Suppressor macrophage (primary cell): Measurements from ENCODE around the gene CIAO2B.
"Not testable (repeated sequence)": the region's sequence is repeated elsewhere in the genome, so short reads cannot be mapped to it uniquely, and the experiment has no call there.

ENCODE experiments used
- DNase-seq, 4 experiments: peaks; one replicate each; pipeline ENCODE4 v3.0.0-alpha.2; 2020 to 2022

Gene CIAO2B

DNA sequence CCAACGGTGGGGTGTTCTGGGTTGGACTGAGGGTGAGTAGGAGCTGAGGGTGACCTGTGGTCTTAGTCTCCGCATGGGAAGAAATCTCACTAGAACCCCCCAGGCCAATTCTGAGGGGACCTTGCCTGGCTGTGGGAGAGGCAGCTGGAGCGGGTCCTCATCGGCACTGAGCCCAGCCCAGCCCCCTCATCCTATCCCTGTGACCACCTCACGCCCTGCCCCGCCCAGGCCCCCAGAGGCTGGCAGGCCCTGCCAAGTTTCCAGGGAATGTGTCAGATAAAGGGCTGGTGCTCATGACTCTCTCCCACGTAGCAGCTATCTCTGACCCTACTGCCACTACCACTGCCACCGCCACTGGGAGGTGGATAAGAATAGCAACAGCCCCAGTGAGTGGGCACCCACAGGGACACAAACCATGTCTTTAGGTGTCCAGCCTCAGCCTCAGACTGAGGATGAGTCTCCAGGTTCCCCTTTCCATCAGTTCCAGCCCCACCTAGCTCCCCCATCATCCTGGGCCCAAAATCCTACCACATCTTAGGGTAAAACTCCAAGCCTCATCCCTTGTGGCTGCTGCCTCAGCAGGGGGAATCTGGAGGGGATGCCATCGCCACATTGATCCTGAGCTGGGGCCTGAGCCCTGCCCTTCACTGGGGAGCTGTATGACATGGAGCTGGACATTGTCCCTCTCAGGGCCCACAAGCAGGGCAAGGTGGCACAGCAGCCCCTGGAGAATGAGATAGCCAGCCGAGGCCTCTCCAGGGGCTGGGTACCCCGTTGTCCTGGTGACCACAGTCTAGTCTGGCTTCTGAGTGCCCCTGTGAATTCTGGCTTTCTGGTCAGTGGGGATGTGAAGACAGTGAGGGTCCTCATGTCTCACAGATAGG lies 30.4 kb downstream of the CIAO2B start:
- DNase-seq = no peak

DNA sequence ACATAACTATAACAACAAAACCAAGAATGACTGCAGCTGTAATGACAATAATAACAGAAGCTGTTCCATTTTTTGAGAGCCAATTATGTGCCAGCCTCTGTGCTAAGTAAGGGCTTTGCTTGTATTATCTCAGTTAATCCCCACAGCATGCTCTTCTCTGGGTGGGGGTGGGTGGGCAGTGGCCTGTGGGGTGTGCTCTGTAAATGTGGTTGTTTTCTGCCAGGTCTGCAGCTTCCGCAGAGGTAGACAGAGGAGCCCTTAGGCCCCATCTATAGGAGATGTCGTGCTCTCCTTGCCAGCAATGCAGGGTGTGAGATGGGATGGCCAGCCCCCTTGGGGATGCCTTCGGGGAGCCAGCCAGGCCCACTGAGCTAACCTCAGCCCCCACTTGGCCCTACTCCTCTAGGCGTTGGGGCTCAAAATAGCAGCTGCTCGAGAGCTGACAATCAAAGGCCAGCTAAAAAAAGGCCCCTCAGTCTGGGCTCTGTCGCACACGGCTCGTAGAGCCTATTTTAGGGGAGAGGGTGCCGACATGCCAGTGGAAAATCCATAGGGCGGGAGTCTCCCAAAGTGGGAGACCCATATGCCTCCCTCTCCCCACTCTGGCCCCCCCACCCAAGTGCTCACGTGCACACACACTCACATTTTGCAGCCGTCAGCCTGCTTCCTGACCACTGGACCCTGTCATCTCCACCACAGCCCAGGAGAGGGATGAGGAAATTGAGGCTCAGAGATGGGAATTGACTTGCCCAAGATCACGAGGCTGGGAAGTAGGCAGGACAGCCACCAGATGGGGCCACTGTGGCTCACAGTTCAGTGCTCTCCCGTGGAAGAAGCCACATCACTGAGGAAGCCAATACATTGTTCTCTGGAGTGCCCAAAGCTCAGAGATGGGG lies 31.3 kb downstream of the CIAO2B start:
- peak in 3 of 4 experiments; percentile 16 to 25 (median 17) for DNase-seq

DNA sequence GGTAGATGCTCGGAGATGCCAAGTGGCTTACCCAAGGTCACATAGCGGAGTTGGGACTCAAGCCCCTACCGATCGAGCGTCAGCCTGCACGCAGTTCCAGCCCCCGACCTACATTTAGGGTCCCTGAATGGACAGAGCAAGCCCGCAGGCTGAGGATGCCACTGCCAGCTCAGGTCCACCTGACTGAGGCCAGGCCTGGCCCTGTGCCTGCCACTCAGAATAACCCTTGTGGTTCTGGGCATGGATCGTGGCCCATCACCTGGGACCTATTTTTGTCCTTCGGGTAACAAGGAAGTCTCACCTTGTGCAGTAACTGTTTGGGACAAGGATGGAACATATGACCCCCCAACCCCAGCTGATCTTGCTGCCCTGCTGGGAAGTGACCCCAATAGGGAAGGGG lies 32.6 kb downstream of the CIAO2B start:
- DNase-seq = no peak

DNA sequence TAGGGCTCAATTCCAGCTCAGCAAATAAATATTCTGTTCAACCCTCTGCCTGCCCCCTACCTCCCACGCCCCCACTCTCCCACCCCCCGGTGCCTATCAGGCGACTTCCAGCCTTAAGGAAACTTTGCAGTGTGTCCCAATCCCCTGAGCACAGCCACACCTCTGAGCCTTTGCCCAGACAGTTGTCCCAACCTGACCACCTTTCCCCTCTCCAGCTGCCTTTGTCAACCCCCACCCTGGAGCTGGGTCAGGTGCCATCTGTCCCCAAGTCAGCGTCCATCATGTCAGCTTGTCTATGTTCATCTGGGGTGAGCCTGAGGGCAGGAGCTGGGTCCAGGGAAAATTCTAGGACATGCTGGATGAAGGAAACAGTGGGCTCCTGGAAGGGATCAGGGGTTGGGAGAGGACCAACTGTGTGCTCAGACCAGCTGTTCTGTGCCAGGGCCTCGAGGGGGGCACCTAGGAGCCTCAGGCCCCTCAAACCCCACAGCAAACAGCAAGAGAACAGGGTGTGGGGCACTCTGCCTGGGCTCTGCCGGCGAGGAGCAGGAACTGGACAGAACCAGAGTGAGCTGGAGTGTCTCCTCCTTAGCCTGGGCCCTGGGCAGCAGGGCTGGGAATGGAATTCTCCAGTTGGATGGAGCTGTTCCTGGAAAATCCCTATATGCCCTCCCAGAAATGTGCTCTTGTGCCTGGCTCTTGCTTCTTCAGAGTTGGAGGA lies 33.3 kb downstream of the CIAO2B start:
- DNase-seq = no peak

DNA sequence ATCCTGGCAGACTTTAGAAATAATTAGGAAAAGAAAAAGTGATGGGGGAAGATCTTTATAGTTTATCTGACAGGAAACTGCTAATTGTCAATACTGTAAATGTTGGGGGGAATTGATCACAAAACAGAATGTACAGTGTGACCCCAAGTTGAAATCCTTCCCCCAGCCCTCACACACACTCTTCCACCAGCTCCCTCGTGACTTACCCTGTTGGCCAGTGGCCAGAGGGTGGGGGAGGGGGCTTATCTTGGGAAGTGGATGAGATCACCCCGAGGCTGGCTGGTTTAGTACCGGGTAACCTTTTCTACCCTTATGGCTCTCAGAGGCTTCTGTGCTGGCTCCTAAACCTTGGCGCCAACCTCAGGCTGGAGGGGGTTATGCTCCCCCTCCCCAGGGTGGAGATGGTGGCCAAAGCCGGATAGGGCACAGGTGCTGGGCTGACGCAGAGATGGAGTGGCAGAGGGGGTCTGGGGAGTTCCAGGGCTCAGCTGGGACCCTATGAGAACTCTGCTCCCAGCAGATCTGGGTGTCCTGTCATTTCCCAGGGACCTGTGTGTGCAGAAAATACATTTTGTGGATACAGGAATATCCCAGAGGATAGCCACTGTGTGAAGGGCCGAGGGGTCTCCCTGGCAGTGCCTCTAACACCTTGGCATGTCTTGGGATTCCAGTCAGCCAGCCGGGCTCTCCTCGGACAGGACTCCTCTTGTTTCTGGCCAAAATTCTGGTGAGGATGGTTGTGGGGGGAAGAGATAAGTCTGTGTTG lies 34.1 kb downstream of the CIAO2B start:
- DNase-seq = peak; percentile 60 to 72 (median 68)

DNA sequence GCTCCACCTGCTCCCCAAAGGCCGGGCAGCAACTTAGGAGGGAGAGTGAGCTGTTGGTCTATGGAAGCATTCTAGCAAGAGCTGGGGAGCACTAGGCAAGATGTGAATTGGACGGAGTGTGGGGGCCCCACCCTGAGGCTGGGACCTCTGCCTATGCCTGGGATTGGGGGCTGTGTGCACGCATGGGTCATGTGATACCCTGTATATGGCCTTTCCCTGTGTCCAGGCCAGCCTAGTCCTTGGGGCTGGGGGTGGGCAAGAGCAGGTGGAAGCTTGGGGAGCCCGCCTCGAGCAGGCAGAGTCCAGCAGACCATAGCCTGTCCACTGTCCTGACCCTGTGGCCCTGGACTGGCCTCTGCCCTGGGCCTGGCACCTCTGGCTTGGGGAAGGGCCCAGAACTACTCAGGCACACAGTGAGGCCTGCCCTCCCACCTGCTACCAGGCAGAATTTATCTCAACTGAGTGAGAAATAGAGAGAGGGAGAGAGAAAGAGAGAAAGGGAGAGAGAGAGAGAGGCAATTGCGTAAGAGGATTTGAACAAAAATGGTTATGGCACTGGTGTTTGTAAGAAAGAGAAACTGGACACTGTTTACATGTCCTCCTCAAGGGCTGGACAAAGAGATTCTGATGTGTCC lies 34.8 kb downstream of the CIAO2B start:
- peak in 2 of 4 experiments; percentile 9 to 20 for DNase-seq

DNA sequence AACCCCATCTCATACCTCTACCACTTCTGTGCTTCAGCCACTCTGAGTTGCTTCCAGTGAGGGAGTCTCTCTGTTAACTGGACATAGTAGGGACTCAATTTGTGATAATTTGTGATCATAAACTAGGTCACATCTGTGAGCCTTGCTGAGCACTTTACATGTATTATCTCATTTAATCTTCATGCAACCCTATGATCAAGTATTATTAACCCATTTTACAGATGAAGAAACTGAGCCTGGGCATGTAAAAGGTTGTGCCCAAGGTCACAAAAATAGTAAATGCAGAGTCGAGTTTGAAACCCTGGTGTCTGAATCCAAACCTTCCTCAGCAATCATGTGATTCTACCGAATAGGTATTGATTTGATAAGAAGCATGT lies 35.3 kb downstream of the CIAO2B start:
- DNase-seq = no peak

DNA sequence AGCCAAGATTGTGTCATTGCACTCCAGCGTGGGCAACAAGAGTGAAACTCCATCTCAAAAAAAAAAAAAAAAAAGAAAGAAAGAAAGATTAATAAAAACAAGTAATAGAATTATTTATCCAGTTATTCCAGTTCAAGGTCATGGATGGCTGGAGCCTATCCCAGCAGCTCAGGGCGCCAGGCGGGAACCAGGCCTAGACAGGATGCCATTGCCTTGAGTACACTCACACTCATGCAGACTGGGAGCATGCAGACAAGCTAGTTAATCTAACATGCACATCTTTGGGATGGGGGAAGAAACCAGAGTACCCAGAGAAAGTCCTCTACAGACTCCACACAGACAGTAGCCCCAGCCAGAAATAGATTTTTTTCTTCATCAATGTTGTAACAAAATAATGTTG lies 36.0 kb downstream of the CIAO2B start:
- no peak for DNase-seq

DNA sequence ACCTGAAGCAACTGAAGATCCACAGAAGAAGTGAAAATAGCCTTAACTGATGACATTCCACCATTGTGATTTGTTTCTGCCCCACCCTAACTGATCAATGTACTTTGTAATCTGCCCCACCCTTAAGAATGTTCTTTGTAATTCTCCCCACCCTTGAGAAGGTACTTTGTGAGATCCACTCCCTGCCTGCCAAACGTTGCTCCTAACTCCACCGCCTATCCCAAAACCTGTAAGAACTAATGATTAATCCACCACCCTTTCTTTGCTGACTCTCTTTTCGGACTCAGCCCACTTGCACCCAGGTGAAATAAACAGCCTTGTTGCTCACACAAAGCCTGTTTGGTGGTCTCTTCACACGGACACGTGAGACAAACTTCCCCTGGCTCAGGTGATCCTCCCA lies 37.5 kb downstream of the CIAO2B start:
- not testable (repeated sequence) for DNase-seq

DNA sequence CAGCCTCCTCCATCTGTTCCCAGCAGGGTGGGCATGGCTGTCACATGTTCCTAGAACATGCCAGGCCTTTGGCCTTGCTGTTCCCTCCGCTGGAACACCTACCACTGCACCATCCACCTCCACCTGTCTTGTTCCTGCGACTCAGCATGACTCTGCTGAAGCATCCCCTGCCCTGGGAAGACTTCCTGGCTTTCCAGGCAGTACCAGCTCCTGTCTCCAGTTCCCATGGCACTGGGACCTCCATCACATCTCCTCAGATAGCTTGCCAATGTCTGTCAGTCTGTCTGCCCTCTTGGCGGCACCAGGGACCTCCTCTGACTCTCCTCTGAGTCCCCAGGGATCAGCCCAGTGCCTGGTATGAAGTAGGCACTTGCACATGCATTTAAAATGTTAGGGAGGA lies 38.2 kb downstream of the CIAO2B start:
- DNase-seq = no peak

DNA sequence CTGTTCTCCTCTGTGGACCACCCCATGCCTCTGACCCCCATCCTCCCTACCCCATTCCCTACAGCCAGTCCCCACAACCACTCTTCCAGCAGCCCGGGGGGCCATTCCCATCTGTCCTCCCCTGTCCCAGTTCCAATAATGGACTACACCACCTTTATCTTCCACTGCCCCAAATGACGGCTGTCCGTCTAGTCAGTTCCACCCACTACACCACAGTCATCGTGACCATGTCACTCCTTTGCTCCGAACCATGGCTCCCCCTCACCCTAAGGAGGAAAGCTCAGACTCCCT lies 38.6 kb downstream of the CIAO2B start:
- DNase-seq = no peak

DNA sequence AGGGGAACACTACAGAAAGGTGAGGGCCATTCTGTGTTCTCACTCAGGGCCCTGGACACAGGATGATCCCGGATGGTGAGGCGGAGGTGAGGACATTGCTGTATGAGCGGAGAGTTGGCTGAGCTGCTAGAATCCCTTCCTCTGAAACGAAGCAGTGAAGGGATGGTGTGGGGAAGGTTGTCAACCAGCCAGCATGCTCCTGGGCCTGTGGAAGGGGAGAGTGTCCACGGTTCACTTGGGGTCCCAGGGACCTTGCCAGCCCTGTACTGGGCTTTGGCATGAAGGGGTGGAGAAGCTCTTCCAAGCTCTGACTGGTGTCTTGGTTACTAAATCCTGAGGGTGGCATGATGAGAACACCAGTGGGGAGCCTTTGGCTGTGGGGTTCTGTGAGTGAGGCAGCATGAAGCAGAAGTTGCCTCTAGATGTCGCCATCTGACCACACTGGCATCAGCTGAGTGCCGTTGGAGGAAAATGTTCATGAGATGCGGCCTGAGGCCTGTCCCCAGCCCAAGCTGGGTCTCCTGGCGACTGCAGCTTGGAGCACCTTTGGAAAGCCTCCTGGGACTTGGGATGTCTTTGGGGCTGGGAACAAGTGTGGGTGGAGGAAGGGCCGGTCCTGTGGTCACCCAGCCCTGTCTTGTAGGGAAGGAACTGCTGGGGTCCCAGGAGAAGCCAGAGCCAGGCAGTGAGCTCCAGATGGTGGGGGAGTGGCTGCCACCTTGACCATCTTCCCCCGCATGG lies 39.1 kb downstream of the CIAO2B start:
- DNase-seq = peak; percentile 82 to 88 (median 85)

DNA sequence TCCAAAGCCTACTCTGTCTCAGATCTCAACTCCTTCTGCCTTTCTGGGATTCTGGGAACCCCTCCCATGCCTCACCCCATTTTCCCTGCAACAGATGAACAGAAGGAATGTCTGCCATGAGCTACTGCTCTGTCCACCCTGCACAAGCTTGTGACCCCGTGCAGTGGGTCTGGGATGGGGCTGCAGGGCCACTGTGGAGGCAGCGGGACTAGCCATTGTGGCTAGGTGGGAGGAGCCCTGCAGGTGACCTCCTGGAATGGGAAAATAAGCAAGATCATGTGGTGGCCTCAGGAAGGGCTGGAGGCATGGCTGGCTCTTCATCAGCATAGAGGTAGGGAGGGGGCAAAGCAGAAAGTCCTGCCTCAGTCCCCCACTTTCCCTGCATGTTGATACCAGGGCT lies 40.1 kb downstream of the CIAO2B start:
- DNase-seq = no peak

DNA sequence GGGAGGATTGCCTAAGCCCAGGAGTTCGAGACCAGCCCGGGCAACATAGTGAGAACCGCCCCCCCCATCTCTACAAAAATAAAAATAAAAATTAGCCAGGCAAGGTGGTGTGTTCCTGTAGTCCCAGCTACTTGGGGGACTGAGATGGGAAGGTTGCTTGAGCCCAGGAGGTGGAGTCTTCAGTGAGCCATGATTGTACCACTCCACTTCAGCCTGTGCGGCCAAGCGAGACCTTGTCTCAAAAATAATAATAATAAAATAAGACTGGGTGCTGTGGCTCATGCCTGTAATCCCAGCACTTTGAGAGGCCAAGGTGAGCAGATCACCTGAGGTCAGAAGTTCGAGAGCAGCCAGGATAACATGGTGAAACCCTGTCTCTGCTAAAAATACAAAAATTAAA lies 42.4 kb downstream of the CIAO2B start:
- DNase-seq = no peak

DNA sequence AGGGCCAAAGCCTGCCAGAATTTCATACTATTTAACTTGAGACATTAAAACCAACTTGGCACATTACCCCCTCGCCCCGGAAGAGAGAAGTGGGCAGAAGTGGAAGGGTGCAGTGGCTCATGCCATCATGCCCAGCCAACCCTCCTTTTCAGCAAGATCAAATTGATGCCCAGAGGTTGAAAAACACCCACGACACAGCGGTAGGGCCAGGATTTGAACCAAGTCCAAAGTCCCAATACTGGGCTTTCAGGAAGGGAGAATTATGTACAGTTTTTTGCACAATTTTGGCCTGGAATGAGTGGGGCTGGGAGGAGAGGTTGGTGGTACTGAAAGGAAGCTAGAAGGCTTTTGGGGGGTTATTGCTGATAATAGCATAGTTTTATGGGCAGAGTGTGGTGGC lies 42.8 kb downstream of the CIAO2B start:
- no peak for DNase-seq

DNA sequence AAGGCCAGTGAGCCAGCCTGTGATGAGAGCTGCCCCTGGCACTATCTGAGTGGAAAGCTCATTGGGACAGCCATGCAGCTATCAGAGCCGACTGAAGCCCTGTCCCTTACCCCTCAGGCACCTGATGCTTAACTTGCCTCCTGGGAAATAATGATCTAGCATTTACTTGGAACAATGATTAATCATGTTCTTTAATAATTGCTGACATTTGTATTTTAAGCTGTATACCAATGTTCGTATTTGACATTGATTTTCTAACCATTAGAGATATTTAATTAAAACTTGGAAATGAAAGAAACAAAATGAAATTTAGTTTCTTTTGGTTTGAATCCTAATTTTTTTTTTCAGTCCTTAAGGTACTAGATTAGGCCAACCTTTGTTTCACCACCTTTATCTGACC lies 43.4 kb downstream of the CIAO2B start:
- DNase-seq = no peak

DNA sequence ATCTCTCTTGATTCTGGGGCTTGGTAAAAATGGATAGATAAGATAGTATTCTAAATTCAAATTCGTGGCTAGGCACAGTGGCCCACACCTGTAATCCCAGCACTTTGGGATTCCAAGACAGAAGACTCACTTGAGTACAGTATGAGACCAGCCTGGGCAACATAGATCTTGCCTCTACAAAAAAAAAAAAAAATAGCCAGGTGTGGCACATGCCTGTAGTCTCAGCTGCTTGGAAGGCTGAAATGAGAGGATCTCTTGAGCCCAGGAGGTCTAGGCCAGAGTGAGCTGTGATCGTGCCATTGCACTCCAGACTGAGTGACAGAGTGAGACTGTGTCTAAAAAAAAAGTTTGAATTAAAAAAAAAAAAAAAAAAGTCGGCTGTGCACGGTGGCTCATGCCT lies 44.6 kb downstream of the CIAO2B start:
- no peak for DNase-seq

DNA sequence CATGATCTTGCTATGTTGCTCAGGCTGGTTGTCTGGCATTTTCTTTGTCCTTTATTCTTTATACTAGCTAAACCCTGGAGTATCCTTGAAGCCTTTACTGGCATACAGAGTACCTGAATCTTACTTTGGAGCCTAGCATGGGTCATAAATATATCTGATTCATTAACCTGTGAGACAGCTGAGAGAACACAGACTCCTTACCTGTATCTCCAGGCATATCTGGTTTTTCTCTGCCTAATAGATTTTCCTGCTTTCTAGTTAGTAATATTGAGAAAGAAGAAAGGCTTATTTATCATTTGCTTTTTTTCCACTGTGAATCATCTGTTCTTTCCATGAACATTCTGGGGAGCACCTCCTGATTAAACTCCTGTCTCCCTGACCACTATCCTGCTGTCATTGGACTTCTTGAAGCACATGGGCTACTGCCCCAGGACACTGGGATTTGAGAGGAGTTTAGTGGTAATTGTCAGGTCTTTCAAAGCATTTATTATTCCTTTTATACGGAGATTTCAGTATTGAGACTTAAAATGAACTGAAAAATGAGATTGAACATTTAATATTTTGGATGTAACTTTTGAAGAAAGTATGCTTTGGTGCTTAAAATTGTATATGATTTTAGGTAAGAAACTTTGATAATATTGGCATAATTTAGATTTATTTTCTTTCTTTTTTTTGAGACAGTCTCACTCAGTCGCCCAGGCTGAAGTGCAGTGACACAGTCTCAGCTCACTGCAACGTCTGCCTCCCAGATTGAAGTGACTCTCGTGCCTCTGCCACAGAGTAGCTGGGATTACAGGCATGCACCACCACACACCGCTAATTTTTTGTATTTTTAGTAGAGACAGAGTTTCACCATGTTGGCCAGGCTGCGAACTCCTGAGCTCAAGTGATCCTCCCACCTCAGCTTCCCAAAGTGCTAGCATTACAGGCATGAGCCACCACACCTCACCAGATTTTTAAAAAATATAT lies 45.3 kb downstream of the CIAO2B start:
- no peak for DNase-seq

DNA sequence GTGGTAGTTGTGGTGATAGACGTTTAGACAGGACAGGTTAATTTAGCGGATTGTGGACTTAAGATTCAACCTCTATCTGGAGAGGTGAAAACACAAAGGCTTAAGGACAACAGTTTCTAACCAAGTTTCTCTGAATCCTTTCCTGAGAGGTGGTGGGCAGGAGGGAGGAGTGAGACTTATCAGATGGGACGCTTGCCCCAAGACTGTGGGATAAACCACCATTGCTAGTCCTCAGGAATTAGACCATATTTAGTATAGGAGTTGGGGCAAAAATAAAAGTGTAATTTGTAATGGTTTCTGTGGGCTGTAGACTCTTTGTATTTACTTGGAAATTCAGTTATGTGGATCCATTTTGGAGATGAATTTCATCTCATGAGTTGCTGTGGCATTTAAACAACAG lies 47.3 kb downstream of the CIAO2B start:
- DNase-seq = no peak

DNA sequence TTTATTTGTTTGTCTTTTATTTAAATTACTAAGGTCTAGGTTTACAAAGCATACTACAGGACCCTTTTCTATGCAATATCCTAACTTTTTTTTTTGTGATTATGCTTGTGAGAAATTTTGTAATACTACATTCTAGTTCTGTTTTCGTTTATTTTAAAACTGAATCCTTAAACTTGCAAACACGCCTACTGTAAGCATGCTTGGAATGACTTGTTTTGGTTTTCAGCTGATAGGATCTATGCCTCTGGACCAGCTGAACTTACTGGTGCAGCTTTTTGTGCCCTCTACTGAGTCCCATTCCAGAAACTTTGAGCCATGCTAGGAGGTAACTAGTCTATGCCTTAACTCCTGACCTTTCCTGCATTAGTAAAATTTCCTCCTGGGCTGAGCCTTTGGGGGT lies 47.9 kb downstream of the CIAO2B start:
- no peak for DNase-seq
